Mesendoderm (in vitro differentiated cells): ENCODE measurements around the gene MAZ. TPM values are rescaled to one million over a fixed set of nuclear protein-coding genes. Genes with fewer than 3 reads are reported as not detected.
A peak's percentile ranks its signal among the peaks of the same experiment; 100 is the strongest.
"Not testable (repeated sequence)": the region's sequence is repeated elsewhere in the genome, so short reads cannot be mapped to it uniquely, and the experiment has no call there.

Source experiments
- DNase-seq: peaks from one replicate; pipeline ENCODE4 v3.0.0; 2013
- H2AK5ac ChIP-seq: 2 replicates; pipeline ENCODE4 v1.6.1; 2013; ENCODE audit warnings: low read length, inconsistent platforms
- H2BK120ac ChIP-seq: 2 replicates; pipeline ENCODE4 v1.6.1; 2013; ENCODE audit warnings: low read depth, mild to moderate bottlenecking, low read length, moderate library complexity, mixed read lengths
- H2BK15ac ChIP-seq: replicated peaks from 2 replicates; pipeline ENCODE4 v1.6.1; 2013; ENCODE audit warnings: low read depth, mild to moderate bottlenecking, moderate library complexity
- H2BK5ac ChIP-seq: 2 replicates; pipeline ENCODE4 v1.6.1; 2013; ENCODE audit warnings: low read length, inconsistent platforms
- H3K18ac ChIP-seq: 2 replicates; pipeline ENCODE4 v1.6.1; 2013; ENCODE audit warnings: mild to moderate bottlenecking, low read length, mixed read lengths
- H3K23ac ChIP-seq: one replicate; pipeline ENCODE4 v1.6.1; 2013; ENCODE audit warnings: low read length
- H3K27ac ChIP-seq: 2 replicates; pipeline ENCODE4 v1.5.1; 2013; ENCODE audit warnings: low read depth, mild to moderate bottlenecking, inconsistent platforms, low read length, moderate library complexity
- H3K27me3 ChIP-seq: 2 replicates; pipeline ENCODE4 v1.6.1; 2013; ENCODE audit warnings: low read length, control low read depth, mild to moderate bottlenecking, inconsistent platforms; ENCODE audit not compliant: insufficient read depth, poor library complexity
- H3K36me3 ChIP-seq: 2 replicates; pipeline ENCODE4 v1.6.1; 2013; ENCODE audit warnings: low read length, inconsistent platforms; ENCODE audit not compliant: control insufficient read depth, insufficient read depth
- H3K4ac ChIP-seq: one replicate; pipeline ENCODE4 v1.6.1; 2013; ENCODE audit warnings: low read depth, mild to moderate bottlenecking, low read length, moderate library complexity
- H3K4me1 ChIP-seq: 2 replicates; pipeline ENCODE4 v1.6.1; 2013; ENCODE audit warnings: low read depth, low read length, inconsistent platforms; ENCODE audit not compliant: control insufficient read depth
- H3K4me2 ChIP-seq: 2 replicates; pipeline ENCODE4 v1.6.1; 2013; ENCODE audit warnings: low read length
- H3K4me3 ChIP-seq: 2 replicates; pipeline ENCODE4 v1.5.1; 2013; ENCODE audit warnings: mild to moderate bottlenecking, low read length
- H3K56ac ChIP-seq: one replicate; pipeline ENCODE4 v1.6.1; 2013; ENCODE audit warnings: low read length
- H3K79me1 ChIP-seq: 2 replicates; pipeline ENCODE4 v1.6.1; 2013; ENCODE audit warnings: low read length, inconsistent platforms
- H3K79me2 ChIP-seq: 2 replicates; pipeline ENCODE4 v1.6.1; 2013; ENCODE audit warnings: mild to moderate bottlenecking, low read length; ENCODE audit not compliant: control insufficient read depth, insufficient read depth
- H3K9ac ChIP-seq: 2 replicates; pipeline ENCODE4 v1.6.1; 2013; ENCODE audit warnings: low read length, inconsistent platforms
- H4K5ac ChIP-seq: one replicate; pipeline ENCODE4 v1.6.1; 2013; ENCODE audit warnings: low read length
- H4K8ac ChIP-seq: one replicate; pipeline ENCODE4 v1.6.1; 2013; ENCODE audit warnings: low read depth, mild to moderate bottlenecking, control low read depth, low read length, moderate library complexity
- WGBS: extraction: QIAGEN DNeasy Blood & Tissue Kit; methylation state at CpG from one replicate; pipeline ENCODE4 v1.1.7; 2013; ENCODE audit warnings: low lambda C conversion rate, missing lambda C conversion rate; ENCODE audit not compliant: insufficient coverage; ENCODE audit errors: extremely low coverage; 5-methylcytosine and 5-hydroxymethylcytosine counted together
- polyA plus RNA-seq, 2 experiments: library from polyadenylated mRNA; stranded (reverse); fragments of 200-250 nt; gene quantifications; one replicate each; pipeline ENCODE4 v1.2.3, GENCODE V29; 2013

Gene MAZ
- polyA plus RNA-seq (2013, experiment 1 of 2) = 156 TPM
- 158 TPM for polyA plus RNA-seq (2013, experiment 2 of 2)

- H3K79me2 ChIP-seq = peaks cover 26% of the 10 kb centered on the region
- H2BK15ac ChIP-seq = no peak within 1 kb of the TSS
- H2AK5ac ChIP-seq = no peak within 1 kb of the TSS
- no peak within 1 kb of the TSS for H4K8ac ChIP-seq
- peak within 1 kb of the TSS; percentile 88 for H3K18ac ChIP-seq
- H3K27me3 ChIP-seq = no peaks in the 10 kb centered on the region
- no peak within 1 kb of the TSS for H4K5ac ChIP-seq
- H3K9ac ChIP-seq = peak within 1 kb of the TSS; percentile 98
- peak within 1 kb of the TSS; percentile 82 for H3K4me2 ChIP-seq
- H3K79me1 ChIP-seq = peaks cover 5% of the 10 kb centered on the region
- peak within 1 kb of the TSS; percentile 90 for H3K4ac ChIP-seq
- H3K4me3 ChIP-seq = peak within 1 kb of the TSS; percentile 56
- peaks cover 9% of the 10 kb centered on the region for H3K36me3 ChIP-seq
- peak within 1 kb of the TSS; percentile 59 for H3K23ac ChIP-seq
- WGBS = no CpG with 5 or more reads among the region's 67 CpGs
- no peak for DNase-seq
- H2BK5ac ChIP-seq = peak within 1 kb of the TSS; percentile 57
- H3K27ac ChIP-seq = peak within 1 kb of the TSS; percentile 80
- H3K4me1 ChIP-seq = peaks cover 10% of the 10 kb centered on the region
- H3K56ac ChIP-seq = peak within 1 kb of the TSS; percentile 96
- H2BK120ac ChIP-seq = peak within 1 kb of the TSS; percentile 34
These were observed at the start of gene MAZ for GRCh38 chr16:29806099-29806579. TSS of gene MAZ (plus strand) at chr16:29806529. CDS start at chr16:29806702, 173 bp downstream.

DNA sequence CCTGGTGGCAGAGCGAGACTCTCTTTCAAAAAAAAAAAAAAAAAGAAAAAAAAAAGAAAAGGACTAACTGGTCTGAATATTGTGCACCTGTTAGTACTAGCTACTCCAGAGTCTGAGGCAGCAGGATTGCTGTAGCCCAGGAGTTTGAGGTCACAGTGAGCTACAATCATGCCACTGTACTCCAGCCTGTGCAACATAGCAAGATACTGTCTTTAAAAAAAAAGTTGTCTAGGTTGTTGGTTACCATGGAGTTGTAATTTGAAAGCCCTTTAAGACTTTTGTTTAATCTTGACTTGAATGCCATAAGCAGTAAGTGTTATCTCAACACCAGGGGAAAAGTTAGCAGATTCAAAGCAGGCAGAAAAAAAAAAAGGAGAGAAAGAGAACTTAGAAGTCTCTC, 49.7 kb upstream of the MAZ start:
- H2BK5ac ChIP-seq = no peak overlapping the region
- DNase-seq = no peak
- no peaks in the 10 kb centered on the region for H3K27me3 ChIP-seq
- H3K4me2 ChIP-seq = no peak overlapping the region
- no peak overlapping the region for H2BK120ac ChIP-seq
- no peaks in the 10 kb centered on the region for H3K79me1 ChIP-seq
- no peak overlapping the region for H3K4me3 ChIP-seq
- no peaks in the 10 kb centered on the region for H3K4me1 ChIP-seq
- no peak overlapping the region for H4K8ac ChIP-seq
- no peak overlapping the region for H2BK15ac ChIP-seq
- no peak overlapping the region for H3K23ac ChIP-seq
- H2AK5ac ChIP-seq = no peak overlapping the region
- H4K5ac ChIP-seq = no peak overlapping the region
- no peaks in the 10 kb centered on the region for H3K36me3 ChIP-seq
- H3K79me2 ChIP-seq = no peaks in the 10 kb centered on the region
- H3K4ac ChIP-seq = no peak overlapping the region
- no peak overlapping the region for H3K27ac ChIP-seq
- WGBS = no CpG with 5 or more reads among the region's 1 CpG
- H3K9ac ChIP-seq = no peak overlapping the region
- H3K18ac ChIP-seq = no peak overlapping the region
- H3K56ac ChIP-seq = no peak overlapping the region

DNA sequence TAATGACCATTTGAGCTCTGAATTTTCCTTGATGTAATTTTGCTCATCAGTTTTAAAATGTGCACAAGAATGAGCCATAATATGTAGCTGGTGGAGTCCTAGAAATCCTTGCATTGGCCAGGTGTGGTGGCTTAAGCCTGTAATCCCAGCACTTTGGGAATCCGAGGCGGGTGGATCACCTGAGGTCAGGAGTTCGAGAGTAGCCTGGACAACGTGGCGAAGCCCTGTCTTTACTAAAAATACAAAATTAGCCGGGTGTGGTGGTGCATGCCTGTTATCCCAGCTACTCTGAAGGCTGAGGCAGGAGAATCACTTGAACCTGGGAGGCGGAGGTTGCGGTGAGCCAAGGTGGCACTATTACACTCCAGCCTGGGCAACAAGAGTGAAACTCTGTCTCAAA, 49.2 kb upstream of the MAZ start:
- H3K4me2 ChIP-seq, H3K27ac ChIP-seq, H3K79me1 ChIP-seq, H4K5ac ChIP-seq, H3K4ac ChIP-seq, H2AK5ac ChIP-seq, DNase-seq, H3K23ac ChIP-seq, H2BK120ac ChIP-seq, H3K36me3 ChIP-seq, H3K18ac ChIP-seq, H3K27me3 ChIP-seq, H3K4me1 ChIP-seq, H3K9ac ChIP-seq, H4K8ac ChIP-seq, H3K56ac ChIP-seq, H3K4me3 ChIP-seq, H3K79me2 ChIP-seq, H2BK15ac ChIP-seq, H2BK5ac ChIP-seq: not testable (repeated sequence)
- WGBS = no CpG with 5 or more reads among the region's 8 CpGs

DNA sequence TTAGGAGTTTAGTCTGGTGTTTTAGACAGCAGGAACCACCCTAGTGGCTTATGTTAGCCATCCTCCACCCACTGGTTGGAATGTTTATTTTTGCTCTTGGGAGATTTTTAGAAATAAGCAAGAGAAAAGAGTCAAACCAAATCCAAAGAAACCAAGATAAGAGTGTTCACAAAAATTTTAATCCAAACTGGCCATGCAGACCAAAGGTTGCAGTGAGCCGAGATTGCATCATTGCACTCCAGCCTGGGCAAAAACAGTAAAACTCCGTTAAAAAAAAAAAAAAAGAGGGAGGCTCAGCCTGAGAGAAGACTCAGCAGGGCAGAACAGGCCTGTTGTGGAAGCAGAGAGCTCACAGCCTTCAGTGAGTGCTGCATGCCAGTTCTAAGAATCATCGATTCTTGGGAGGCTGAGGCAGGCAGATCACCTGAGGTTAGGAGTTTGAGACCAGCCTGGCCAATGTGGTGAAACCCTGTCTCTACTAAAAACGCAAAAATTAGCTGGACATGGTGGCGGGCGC, 48.3 kb upstream of the MAZ start:
- H3K27ac ChIP-seq = no peak overlapping the region
- H3K27me3 ChIP-seq = no peaks in the 10 kb centered on the region
- no peak overlapping the region for H4K8ac ChIP-seq
- no peak overlapping the region for H3K4ac ChIP-seq
- no peak overlapping the region for H3K18ac ChIP-seq
- H4K5ac ChIP-seq = no peak overlapping the region
- H2AK5ac ChIP-seq = no peak overlapping the region
- no peak overlapping the region for H3K9ac ChIP-seq
- H2BK120ac ChIP-seq = no peak overlapping the region
- H3K36me3 ChIP-seq = no peaks in the 10 kb centered on the region
- H2BK15ac ChIP-seq = no peak overlapping the region
- H3K4me1 ChIP-seq = no peaks in the 10 kb centered on the region
- no peak overlapping the region for H3K56ac ChIP-seq
- H3K4me3 ChIP-seq = no peak overlapping the region
- H2BK5ac ChIP-seq = no peak overlapping the region
- H3K79me1 ChIP-seq = no peaks in the 10 kb centered on the region
- no CpG with 5 or more reads among the region's 6 CpGs for WGBS
- H3K79me2 ChIP-seq = no peaks in the 10 kb centered on the region
- no peak overlapping the region for H3K23ac ChIP-seq
- peak; percentile 48 for DNase-seq
- H3K4me2 ChIP-seq = no peak overlapping the region

DNA sequence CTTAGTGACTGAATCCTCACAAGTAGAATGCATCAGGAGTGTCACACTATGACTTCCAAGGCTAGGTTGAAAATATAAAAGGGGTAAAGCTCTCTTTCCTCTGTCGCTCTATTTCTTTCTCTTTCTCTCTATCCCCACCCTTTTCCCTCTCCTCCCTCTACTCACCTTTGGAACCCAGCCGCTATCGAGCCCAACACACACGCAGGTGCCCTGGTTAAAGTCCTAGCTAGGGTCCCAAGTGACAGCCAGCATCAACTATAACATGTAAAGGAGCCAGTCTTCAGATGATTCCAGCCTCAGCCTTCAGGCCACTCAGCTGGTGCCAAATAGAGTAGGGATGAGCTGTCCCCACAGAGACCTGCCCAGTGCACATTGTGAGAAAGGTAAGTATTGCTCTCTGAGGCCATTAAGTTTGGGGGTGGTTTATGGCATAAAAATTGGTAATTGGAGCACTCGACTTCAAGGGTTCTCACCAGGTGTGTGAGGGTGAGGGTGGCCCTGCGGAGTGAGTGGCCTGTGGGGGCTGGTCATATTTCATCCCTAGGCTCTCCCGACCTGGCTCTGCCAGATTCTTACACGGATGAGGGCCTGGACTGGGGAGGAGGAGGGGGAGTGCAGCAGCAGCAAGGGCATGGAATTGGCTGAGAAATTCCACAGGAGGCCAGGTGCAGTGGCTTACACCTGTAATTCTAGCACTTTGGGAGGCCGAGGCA, 45.6 kb upstream of the MAZ start:
- Histone ChIP-seq H4K5ac (no peak overlapping the region), H3K4me3 (no peak overlapping the region), H3K79me1 (no peaks in the 10 kb centered on the region), H3K27me3 (no peaks in the 10 kb centered on the region), H2AK5ac (no peak overlapping the region), H3K36me3 (no peaks in the 10 kb centered on the region), H2BK5ac (no peak overlapping the region), H3K4ac (no peak overlapping the region), H3K27ac (no peak overlapping the region), H3K79me2 (no peaks in the 10 kb centered on the region), H3K56ac (no peak overlapping the region), H4K8ac (no peak overlapping the region), H2BK120ac (no peak overlapping the region), H3K18ac (no peak overlapping the region), H2BK15ac (no peak overlapping the region), H3K4me1 (no peaks in the 10 kb centered on the region), H3K23ac (no peak overlapping the region), H3K4me2 (no peak overlapping the region), H3K9ac (no peak overlapping the region)
- no peak for DNase-seq
- whole genome bisulfite sequencing = no CpG with 5 or more reads among the region's 9 CpGs
